Measurements from ENCODE around the gene NDOR1.
A peak's percentile ranks its signal among the peaks of the same experiment; 100 is the strongest.

The NDOR1 gene

DNA sequence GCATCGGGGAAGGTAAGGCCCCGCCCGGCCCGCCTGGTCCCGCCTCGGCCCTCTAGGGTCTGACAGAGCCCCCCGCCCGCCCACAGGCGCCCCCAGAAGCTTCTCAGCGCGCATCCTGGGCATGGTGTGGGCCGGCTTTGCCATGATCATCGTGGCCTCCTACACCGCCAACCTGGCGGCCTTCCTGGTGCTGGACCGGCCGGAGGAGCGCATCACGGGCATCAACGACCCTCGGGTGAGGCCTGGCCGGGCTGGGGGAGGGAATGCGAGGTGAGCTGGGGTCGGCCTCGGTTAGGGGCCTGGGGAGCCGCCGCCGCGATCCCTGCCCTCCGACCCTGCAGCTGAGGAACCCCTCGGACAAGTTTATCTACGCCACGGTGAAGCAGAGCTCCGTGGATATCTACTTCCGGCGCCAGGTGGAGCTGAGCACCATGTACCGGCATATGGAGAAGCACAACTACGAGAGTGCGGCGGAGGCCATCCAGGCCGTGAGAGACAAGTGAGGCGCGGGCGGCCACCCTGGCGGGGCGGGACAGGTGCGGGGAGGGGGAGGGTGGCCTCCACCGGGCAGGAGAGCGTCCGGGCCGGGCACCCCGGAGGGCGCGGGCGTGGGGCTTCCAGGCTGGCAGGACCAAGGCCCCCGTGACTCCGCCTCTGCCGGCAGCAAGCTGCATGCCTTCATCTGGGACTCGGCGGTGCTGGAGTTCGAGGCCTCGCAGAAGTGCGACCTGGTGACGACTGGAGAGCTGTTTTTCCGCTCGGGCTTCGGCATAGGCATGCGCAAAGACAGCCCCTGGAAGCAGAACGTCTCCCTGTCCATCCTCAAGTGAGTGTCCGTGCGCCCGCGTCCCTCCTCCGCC, 42.8 kb upstream of the NDOR1 start:
- Histone ChIP-seq H3K9ac (ENCODE audit: low read length) (no peak overlapping the region), H3K4me3 (ENCODE audit: low read depth, low read length) (peak overlapping the region; percentile 63), H3K27ac (ENCODE audit: low read depth, low read length) (no peak overlapping the region), H3K36me3 (ENCODE audit: control insufficient read depth, insufficient read depth, low read length) (no peaks in the 10 kb centered on the region), H3K9me3 (ENCODE audit: control insufficient read depth, insufficient read depth, low read depth, low read length) (no peaks in the 10 kb centered on the region), H3K27me3 (ENCODE audit: control insufficient read depth, insufficient read depth, low read length) (peaks cover 100% of the 10 kb centered on the region), H3K4me1 (ENCODE audit: control insufficient read depth, insufficient read depth, low read length) (no peaks in the 10 kb centered on the region)

DNA sequence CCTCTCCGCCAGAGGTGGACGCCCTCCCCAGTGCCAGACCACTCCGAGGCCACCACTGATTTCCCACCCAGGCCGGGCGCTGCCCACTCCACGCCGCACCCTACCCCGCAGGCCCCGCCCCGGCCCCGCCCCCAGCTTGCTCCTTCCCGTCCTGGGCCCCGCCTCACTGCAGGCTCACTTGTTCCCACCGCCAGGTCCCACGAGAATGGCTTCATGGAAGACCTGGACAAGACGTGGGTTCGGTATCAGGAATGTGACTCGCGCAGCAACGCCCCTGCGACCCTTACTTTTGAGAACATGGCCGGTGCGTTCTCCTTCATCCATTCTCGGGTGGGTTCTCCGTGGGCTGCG, 42.2 kb upstream of the NDOR1 start:
- Histone ChIP-seq H3K4me1 (ENCODE audit: control insufficient read depth, insufficient read depth, low read length) (no peaks in the 10 kb centered on the region), H3K9me3 (ENCODE audit: control insufficient read depth, insufficient read depth, low read depth, low read length) (no peaks in the 10 kb centered on the region), H3K27me3 (ENCODE audit: control insufficient read depth, insufficient read depth, low read length) (peaks cover 100% of the 10 kb centered on the region), H3K27ac (ENCODE audit: low read depth, low read length) (no peak overlapping the region), H3K9ac (ENCODE audit: low read length) (no peak overlapping the region), H3K36me3 (ENCODE audit: control insufficient read depth, insufficient read depth, low read length) (no peaks in the 10 kb centered on the region), H3K4me3 (ENCODE audit: low read depth, low read length) (peak overlapping the region; percentile 63)

DNA sequence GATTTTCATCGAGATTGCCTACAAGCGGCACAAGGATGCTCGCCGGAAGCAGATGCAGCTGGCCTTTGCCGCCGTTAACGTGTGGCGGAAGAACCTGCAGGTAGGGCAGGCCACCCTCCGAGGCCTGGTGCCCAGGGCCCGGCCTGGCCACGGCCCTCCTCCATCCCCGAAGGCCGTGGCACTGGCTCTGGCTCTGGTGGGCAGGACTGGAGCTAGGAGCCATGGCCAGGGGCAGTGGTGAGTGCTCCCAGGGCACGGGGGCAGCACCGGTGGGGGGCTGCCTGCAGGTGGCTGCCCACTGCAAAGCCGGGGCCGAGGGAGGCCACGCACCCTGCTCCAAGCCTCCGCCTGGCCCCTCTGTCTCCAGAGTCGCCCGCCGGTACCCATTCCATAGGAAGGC, 41.7 kb upstream of the NDOR1 start:
- no peaks in the 10 kb centered on the region for H3K4me1 ChIP-seq (ENCODE audit: control insufficient read depth, insufficient read depth, low read length)
- no peak overlapping the region for H3K27ac ChIP-seq (ENCODE audit: low read depth, low read length)
- H3K36me3 ChIP-seq (ENCODE audit: control insufficient read depth, insufficient read depth, low read length), result no peaks in the 10 kb centered on the region
- H3K27me3 ChIP-seq (ENCODE audit: control insufficient read depth, insufficient read depth, low read length), result peaks cover 100% of the 10 kb centered on the region
- no peaks in the 10 kb centered on the region for H3K9me3 ChIP-seq (ENCODE audit: control insufficient read depth, insufficient read depth, low read depth, low read length)
- no peak overlapping the region for H3K9ac ChIP-seq (ENCODE audit: low read length)
- peak overlapping the region; percentile 63; the same call in 1 of the 2 replicates for H3K4me3 ChIP-seq (ENCODE audit: low read depth, low read length)

DNA sequence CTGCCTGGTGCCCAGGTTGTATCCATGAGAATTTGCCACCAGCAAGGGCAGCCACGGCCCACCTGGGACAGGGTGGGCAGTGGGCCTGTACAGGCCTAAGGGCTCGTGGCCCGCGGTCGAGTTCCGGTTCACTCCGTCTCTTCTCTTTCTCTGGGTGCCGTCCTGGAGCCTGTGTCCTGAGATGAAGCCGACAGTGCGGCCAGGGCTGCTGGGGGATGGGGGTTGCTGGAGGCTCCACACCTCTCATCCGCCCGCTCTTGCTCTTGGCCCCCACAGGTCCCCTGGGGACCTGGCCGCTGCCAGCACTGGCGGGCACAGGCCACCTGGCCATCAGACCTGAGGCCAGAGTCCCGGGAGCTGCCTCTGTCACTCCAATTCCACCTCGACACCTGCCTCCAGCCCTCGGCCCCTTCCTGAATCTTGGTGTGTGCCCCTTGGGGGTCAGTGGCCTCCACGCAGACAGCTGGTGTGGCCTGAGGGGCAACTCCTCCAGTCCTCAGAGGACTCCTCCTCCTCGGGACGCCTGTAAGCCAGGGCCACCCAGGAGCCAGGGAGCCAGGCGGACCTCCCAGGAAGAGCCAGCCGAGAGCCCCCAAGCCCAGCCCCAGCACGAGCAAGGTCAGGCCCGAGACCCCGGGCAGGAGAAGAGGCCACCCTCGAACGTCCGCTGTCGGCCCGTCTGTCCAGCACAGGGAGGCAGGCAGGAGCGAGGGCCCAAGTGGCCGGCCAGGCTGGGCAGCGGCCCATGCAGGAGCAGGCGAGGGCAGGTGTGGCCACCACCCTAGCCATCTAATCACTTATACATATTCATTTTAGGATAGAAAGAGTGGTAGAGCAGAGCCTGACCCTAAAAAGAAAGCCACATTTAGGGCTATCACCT, 40.9 kb upstream of the NDOR1 start:
- Histone ChIP-seq H3K9me3 (ENCODE audit: control insufficient read depth, insufficient read depth, low read depth, low read length) (no peaks in the 10 kb centered on the region), H3K36me3 (ENCODE audit: control insufficient read depth, insufficient read depth, low read length) (no peaks in the 10 kb centered on the region), H3K4me1 (ENCODE audit: control insufficient read depth, insufficient read depth, low read length) (no peaks in the 10 kb centered on the region), H3K4me3 (ENCODE audit: low read depth, low read length) (no peak overlapping the region), H3K27ac (ENCODE audit: low read depth, low read length) (no peak overlapping the region), H3K9ac (ENCODE audit: low read length) (no peak overlapping the region), H3K27me3 (ENCODE audit: control insufficient read depth, insufficient read depth, low read length) (peaks cover 100% of the 10 kb centered on the region)

DNA sequence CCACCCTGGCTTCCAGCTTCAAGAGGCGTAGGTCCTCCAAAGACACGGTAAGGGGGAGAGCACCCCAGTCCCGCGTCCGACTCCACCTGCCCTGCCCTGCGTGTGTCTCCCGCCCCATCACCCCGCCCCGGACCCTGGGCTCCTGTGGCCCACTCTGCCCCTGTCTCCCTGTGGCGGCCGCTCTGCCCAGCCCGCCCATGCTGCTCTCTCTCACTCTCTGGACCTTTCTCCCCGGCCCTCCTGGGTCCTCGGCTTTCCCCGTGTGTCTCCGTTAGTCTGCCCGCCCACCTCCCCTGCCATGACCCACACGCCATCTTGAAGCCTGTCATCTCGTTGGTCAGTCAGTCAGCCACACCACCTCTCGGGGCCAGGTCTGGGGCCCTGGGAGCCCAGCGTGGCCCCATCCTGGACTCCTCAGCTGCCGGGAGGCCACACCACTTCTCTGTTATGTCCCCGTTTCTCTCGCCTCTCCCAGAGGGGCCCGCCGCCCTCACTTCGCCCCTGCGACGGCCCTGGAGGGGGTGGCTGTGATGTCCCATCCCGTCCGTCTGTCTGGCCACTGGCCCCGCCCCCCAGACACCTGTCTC, 40.2 kb upstream of the NDOR1 start:
- Histone ChIP-seq H3K27ac (ENCODE audit: low read depth, low read length) (no peak overlapping the region), H3K36me3 (ENCODE audit: control insufficient read depth, insufficient read depth, low read length) (no peaks in the 10 kb centered on the region), H3K27me3 (ENCODE audit: control insufficient read depth, insufficient read depth, low read length) (peaks cover 100% of the 10 kb centered on the region), H3K9ac (ENCODE audit: low read length) (no peak overlapping the region), H3K9me3 (ENCODE audit: control insufficient read depth, insufficient read depth, low read depth, low read length) (no peaks in the 10 kb centered on the region), H3K4me3 (ENCODE audit: low read depth, low read length) (no peak overlapping the region), H3K4me1 (ENCODE audit: control insufficient read depth, insufficient read depth, low read length) (peaks cover 4% of the 10 kb centered on the region)

DNA sequence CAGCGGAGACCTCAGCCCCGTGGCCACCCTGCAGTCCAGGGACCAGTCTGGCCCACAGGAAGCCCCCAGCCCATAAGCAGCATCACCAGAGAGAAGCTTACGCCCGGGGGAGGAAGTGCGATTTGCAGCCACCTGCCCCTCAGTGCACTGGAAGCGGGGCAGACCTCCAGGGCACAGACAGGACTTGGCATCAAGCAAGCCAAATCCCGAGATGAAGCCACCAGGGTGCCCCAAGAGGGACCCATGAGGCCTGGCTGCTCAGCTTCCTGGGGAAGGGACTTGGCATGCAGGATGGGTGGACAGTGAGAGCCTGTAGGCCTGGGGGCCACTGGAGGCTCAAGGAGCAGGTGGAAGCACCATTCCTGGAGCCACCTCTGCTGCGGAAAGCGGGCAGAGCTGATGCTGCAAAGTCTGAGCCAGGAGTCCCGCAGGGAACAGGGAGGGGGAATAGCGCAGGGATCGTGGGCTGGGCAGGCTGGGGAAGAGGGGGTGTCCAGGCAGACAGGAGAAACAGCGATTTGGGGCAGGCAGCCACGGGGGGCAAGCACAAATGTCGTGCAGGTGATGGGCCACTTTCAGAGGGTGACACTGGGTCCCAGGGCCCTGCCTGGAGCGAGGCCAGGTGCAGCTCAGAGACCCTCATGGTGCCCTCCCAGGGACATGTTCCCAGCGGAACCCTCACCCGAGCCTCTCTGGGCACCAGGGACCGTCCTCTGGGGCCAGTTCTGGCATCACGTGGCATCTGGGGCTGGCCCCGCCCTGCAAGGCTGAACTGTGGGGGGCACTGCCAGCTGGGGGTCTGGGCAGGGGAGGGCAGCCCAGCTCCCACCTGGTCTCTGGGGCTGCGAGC, 38.9 kb upstream of the NDOR1 start:
- H3K27me3 ChIP-seq (ENCODE audit: control insufficient read depth, insufficient read depth, low read length), result peaks cover 100% of the 10 kb centered on the region
- no peak overlapping the region for H3K27ac ChIP-seq (ENCODE audit: low read depth, low read length)
- no peak overlapping the region for H3K9ac ChIP-seq (ENCODE audit: low read length)
- H3K4me1 ChIP-seq (ENCODE audit: control insufficient read depth, insufficient read depth, low read length), result peaks cover 8% of the 10 kb centered on the region
- H3K36me3 ChIP-seq (ENCODE audit: control insufficient read depth, insufficient read depth, low read length), result no peaks in the 10 kb centered on the region
- no peaks in the 10 kb centered on the region for H3K9me3 ChIP-seq (ENCODE audit: control insufficient read depth, insufficient read depth, low read depth, low read length)
- no peak overlapping the region for H3K4me3 ChIP-seq (ENCODE audit: low read depth, low read length)

DNA sequence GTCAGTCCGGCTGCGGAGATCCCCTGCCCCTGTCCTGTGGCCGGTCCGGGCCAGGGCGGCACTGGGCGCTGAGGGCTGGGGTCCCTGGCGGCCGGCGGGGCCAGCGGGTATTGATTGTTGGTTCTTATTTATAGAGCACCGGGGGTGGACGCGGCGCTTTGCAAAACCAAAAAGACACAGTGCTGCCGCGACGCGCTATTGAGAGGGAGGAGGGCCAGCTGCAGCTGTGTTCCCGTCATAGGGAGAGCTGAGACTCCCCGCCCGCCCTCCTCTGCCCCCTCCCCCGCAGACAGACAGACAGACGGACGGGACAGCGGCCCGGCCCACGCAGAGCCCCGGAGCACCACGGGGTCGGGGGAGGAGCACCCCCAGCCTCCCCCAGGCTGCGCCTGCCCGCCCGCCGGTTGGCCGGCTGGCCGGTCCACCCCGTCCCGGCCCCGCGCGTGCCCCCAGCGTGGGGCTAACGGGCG, 38.2 kb upstream of the NDOR1 start:
- Histone ChIP-seq H3K27me3 (ENCODE audit: control insufficient read depth, insufficient read depth, low read length) (peaks cover 100% of the 10 kb centered on the region), H3K4me3 (ENCODE audit: low read depth, low read length) (peak overlapping the region; percentile 63; the same call in 1 of the 2 replicates), H3K36me3 (ENCODE audit: control insufficient read depth, insufficient read depth, low read length) (no peaks in the 10 kb centered on the region), H3K27ac (ENCODE audit: low read depth, low read length) (no peak overlapping the region), H3K9ac (ENCODE audit: low read length) (no peak overlapping the region), H3K9me3 (ENCODE audit: control insufficient read depth, insufficient read depth, low read depth, low read length) (no peaks in the 10 kb centered on the region), H3K4me1 (ENCODE audit: control insufficient read depth, insufficient read depth, low read length) (peaks cover 8% of the 10 kb centered on the region)

DNA sequence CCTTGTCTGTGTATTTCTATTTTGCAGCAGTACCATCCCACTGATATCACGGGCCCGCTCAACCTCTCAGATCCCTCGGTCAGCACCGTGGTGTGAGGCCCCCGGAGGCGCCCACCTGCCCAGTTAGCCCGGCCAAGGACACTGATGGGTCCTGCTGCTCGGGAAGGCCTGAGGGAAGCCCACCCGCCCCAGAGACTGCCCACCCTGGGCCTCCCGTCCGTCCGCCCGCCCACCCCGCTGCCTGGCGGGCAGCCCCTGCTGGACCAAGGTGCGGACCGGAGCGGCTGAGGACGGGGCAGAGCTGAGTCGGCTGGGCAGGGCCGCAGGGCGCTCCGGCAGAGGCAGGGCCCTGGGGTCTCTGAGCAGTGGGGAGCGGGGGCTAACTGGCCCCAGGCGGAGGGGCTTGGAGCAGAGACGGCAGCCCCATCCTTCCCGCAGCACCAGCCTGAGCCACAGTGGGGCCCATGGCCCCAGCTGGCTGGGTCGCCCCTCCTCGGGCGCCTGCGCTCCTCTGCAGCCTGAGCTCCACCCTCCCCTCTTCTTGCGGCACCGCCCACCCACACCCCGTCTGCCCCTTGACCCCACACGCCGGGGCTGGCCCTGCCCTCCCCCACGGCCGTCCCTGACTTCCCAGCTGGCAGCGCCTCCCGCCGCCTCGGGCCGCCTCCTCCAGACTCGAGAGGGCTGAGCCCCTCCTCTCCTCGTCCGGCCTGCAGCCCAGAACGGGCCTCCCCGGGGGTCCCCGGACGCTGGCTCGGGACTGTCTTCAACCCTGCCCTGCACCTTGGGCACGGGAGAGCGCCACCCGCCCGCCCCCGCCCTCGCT, 37.5 kb upstream of the NDOR1 start:
- Histone ChIP-seq H3K27me3 (ENCODE audit: control insufficient read depth, insufficient read depth, low read length) (peaks cover 100% of the 10 kb centered on the region), H3K4me1 (ENCODE audit: control insufficient read depth, insufficient read depth, low read length) (peaks cover 8% of the 10 kb centered on the region), H3K4me3 (ENCODE audit: low read depth, low read length) (peak overlapping the region; percentile 63)

DNA sequence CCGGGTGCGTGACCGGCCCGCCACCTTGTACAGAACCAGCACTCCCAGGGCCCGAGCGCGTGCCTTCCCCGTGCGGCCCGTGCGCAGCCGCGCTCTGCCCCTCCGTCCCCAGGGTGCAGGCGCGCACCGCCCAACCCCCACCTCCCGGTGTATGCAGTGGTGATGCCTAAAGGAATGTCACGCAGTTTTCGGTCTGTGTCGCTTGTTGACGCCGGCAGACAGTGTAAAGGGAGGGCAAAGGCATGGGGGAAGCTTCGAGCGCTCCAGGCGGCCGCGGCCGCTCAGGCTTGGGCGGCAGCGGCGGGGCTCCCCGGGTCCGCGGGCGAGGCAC, 37.0 kb upstream of the NDOR1 start:
- H3K4me1 ChIP-seq (ENCODE audit: control insufficient read depth, insufficient read depth, low read length), result peaks cover 8% of the 10 kb centered on the region
- peak overlapping the region; percentile 63 for H3K4me3 ChIP-seq (ENCODE audit: low read depth, low read length)
- peaks cover 100% of the 10 kb centered on the region for H3K27me3 ChIP-seq (ENCODE audit: control insufficient read depth, insufficient read depth, low read length)
- no peak overlapping the region for H3K9ac ChIP-seq (ENCODE audit: low read length)
- no peak overlapping the region for H3K27ac ChIP-seq (ENCODE audit: low read depth, low read length)
- H3K36me3 ChIP-seq (ENCODE audit: control insufficient read depth, insufficient read depth, low read length), result no peaks in the 10 kb centered on the region
- H3K9me3 ChIP-seq (ENCODE audit: control insufficient read depth, insufficient read depth, low read depth, low read length), result no peaks in the 10 kb centered on the region

More for the DNA sequence above, 37.5 kb upstream of the NDOR1 start:
- no peak overlapping the region for H3K27ac ChIP-seq (ENCODE audit: low read depth, low read length)
- no peaks in the 10 kb centered on the region for H3K36me3 ChIP-seq (ENCODE audit: control insufficient read depth, insufficient read depth, low read length)
- no peaks in the 10 kb centered on the region for H3K9me3 ChIP-seq (ENCODE audit: control insufficient read depth, insufficient read depth, low read depth, low read length)
- H3K9ac ChIP-seq (ENCODE audit: low read length), result no peak overlapping the region
